ENCODE measurements around the gene UMPS. TPM values are rescaled to one million over a fixed set of nuclear protein-coding genes. Genes with fewer than 3 reads are reported as not detected.
"Not testable (repeated sequence)": the region's sequence is repeated elsewhere in the genome, so short reads cannot be mapped to it uniquely, and the experiment has no call there.

The UMPS gene
- total RNA-seq, 2 donors from 2014 or later: 6.6 to 14.3 TPM

DNA sequence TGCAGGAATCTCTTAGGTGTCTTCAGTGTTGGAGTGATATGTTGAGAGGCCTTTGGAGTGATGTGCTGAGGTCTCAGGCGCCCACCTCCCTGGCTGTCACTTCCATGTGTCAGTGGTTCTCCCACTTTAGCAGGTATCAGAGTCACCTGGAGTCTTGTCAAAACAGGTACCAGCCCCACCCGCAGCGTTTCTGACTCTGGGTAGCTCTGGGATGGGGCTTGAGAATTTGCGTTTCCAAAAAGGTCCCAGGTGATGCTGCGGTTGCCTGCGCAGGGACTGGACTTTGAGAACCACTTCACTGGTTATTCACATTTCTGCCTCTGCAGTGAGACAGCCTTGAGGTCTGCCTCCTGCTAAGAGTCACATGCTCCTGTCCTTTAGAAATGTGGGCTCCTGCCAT lies 15.5 kb downstream of the UMPS start:
- Histone ChIP-seq H3K27me3 (no peaks in the 10 kb centered on the region), H3K36me3 (peaks cover 45% of the 10 kb centered on the region), H3K4me3 (no peak overlapping the region), H3K27ac (no peak overlapping the region), H3K9me3 (no peaks in the 10 kb centered on the region), H3K4me1 (no peaks in the 10 kb centered on the region)
- TF ChIP-seq, protein P1, sequence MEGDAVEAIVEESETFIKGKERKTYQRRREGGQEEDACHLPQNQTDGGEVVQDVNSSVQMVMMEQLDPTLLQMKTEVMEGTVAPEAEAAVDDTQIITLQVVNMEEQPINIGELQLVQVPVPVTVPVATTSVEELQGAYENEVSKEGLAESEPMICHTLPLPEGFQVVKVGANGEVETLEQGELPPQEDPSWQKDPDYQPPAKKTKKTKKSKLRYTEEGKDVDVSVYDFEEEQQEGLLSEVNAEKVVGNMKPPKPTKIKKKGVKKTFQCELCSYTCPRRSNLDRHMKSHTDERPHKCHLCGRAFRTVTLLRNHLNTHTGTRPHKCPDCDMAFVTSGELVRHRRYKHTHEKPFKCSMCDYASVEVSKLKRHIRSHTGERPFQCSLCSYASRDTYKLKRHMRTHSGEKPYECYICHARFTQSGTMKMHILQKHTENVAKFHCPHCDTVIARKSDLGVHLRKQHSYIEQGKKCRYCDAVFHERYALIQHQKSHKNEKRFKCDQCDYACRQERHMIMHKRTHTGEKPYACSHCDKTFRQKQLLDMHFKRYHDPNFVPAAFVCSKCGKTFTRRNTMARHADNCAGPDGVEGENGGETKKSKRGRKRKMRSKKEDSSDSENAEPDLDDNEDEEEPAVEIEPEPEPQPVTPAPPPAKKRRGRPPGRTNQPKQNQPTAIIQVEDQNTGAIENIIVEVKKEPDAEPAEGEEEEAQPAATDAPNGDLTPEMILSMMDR (IDR thresholded peaks at IDR 0.05): no peak
- DNase-seq (ENCODE audit: low spot score): no peak

DNA sequence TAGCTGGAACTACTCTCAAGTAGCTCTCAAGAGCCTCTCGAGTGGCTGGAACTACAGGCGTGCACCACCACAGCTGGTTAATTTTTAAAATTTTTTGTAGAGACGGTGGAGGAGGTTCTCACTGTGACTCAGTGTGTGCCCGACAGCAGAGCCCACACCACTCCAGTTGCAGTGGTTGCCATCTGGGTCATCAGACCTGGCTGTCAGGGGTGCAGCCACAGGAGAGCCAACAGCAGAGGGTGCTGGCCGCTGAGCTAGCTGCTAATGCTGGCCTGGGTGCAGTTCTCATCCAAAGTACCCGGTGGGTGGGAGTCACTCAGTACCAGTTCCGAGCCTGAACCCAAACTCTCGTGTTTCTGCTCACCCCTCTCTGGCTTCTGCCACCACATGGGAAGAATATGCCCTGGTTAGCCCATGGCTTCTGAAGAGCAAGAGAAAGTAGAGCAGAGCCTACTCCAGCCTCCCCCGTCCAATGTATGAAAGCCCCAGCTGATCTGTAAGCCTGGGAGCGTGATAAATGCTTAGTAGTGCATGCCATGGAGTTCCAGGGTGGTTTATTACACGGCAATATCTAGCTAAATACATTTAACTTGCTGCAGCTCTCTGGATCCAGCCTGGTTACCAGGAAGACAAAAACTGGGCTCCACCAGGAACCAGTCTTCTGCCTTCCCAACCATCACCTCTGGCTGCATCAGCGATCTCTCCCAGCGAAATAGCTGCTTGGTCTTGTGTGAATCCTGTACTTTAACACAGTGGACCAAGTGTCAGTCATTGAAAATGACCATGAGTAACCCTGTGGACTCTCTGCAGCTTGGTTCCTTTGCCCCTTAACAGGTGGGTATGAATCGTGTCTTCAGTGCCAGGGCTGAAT lies 17.1 kb downstream of the UMPS start:
- H3K4me1 ChIP-seq: no peaks in the 10 kb centered on the region
- TF ChIP-seq, protein P1 (IDR thresholded peaks at IDR 0.05): no peak
- H3K4me3 ChIP-seq: no peak overlapping the region
- peaks cover 34% of the 10 kb centered on the region for H3K36me3 ChIP-seq
- no peaks in the 10 kb centered on the region for H3K27me3 ChIP-seq
- DNase-seq (ENCODE audit: low spot score): no peak
- no peaks in the 10 kb centered on the region for H3K9me3 ChIP-seq
- no peak overlapping the region for H3K27ac ChIP-seq

DNA sequence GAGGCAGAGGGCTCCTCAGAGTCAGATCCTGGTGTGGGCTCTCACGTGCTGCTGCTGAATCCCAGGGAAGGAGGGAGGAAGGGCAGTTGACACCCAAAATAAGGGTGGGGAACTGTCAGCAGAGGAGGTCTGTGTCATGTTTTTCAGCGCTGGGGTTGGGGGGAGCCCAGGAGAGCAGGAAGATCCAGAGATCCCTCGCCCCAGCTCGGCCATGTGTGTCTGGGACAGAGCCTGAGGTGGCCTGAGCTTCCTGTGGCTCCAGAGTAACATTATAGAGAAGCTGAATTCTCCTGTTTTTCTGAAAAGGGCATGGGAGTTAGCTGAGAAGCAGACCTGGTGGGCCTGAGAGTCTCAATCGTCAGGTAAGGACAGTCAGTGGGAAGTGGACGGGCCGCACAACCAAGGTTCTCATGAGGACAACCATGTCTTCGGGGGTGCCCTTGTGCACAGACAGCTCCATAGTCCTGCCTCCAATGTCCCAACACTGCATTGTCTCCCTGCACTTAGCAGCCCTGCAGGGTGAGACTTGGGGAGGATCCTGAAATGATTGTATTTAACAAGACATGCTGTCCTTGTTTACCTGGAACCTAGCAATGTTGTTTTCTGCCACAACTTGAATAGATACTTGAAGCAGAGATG lies 18.4 kb downstream of the UMPS start:
- TF ChIP-seq, protein P1 (IDR thresholded peaks at IDR 0.05): no peak
- DNase-seq (ENCODE audit: low spot score): no peak
- no peaks in the 10 kb centered on the region for H3K9me3 ChIP-seq
- H3K27me3 ChIP-seq: no peaks in the 10 kb centered on the region
- H3K4me1 ChIP-seq: no peaks in the 10 kb centered on the region
- no peak overlapping the region for H3K4me3 ChIP-seq
- H3K27ac ChIP-seq: no peak overlapping the region
- peaks cover 27% of the 10 kb centered on the region for H3K36me3 ChIP-seq

DNA sequence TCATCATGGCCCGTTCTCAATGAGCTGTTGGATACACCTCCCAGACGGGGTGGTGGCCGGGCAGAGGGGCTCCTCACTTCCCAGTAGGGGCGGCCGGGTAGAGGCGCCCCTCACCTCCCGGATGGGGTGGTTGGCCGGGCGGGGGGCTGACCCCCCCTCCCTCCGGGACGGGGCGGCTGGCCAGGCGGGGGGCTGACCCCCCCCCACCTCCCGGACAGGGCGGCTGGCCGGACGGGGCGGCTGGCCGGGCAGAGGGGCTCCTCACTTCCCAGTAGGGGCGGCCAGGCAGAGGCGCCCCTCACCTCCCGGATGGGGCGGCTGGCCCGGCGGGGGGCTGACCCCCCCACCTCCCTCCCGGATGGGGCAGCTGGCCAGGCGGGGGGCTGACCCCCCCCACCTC lies 19.6 kb downstream of the UMPS start:
- H3K9me3 ChIP-seq; H3K4me1 ChIP-seq; DNase-seq (ENCODE audit: low spot score); H3K27me3 ChIP-seq; H3K4me3 ChIP-seq; H3K27ac ChIP-seq: not testable (repeated sequence)
- peaks cover 15% of the 10 kb centered on the region for H3K36me3 ChIP-seq

DNA sequence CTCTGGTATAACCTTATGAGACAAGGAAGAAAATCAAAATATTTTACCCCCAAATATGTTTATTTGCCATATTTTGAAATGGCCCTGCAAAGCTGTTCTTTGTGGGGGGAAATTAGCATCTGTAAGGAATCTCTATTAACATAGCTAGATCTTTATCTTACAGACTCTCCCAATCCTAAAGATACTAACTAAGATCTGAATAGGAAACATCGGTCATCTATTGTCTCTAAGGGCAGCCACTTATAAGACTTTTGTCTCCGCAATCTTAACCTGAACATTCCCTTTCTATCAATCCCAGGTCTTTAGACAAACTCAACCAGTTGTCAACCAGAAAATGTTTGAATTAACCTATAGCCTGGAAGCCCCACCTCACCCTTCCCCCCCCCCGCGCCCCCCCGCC lies 21.2 kb downstream of the UMPS start:
- no peaks in the 10 kb centered on the region for H3K36me3 ChIP-seq
- no peaks in the 10 kb centered on the region for H3K4me1 ChIP-seq
- no peaks in the 10 kb centered on the region for H3K9me3 ChIP-seq
- H3K27ac ChIP-seq: no peak overlapping the region
- H3K4me3 ChIP-seq: no peak overlapping the region
- TF ChIP-seq, protein P1 (IDR thresholded peaks at IDR 0.05): no peak
- no peaks in the 10 kb centered on the region for H3K27me3 ChIP-seq
- DNase-seq (ENCODE audit: low spot score): no peak

DNA sequence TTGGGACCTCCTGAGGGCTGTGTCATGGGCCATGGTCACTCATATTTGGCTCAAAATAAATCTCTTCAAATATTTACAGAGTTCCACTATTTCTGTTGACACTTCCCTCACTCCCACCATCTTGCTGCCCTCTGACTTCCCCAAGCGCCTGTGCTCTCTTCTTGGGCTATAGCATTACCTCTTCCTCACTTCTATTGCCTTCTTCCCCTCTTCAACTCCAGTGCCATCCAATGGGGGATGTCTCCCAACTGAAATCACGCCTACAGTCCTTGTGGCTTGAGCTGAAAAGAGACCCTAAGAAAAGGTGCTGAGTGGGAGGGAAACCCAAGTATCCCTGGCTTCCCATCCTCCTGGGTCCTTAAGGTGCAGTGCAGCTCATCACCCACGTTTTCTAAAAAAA lies 21.8 kb downstream of the UMPS start:
- TF ChIP-seq, protein P1 (IDR thresholded peaks at IDR 0.05): no peak

DNA sequence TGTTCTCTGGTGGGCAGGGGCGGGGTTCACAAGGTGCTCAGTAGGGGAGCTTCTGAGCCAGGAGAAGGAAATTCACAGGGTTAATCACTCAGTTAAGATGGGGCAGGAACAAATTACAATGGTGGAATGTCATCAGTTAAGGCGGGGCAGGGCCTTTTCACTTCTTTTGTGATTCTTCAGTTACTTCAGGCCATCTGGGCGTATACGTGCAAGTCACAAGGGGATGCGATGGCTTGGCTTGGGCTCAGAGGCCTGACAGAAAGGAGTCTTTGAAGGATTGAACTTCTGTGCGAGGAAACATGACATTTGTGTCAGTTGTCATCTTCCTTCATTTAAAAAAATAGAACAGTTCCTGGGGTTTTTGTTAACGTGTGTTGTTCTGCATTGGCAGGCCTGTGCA lies 27.7 kb downstream of the UMPS start:
- H3K4me3 ChIP-seq; H3K9me3 ChIP-seq; H3K27me3 ChIP-seq; DNase-seq (ENCODE audit: low spot score); H3K27ac ChIP-seq; H3K36me3 ChIP-seq: not testable (repeated sequence)
- H3K4me1 ChIP-seq: peaks cover 0 to 21% of the 10 kb centered on the region in 2 donors

More for the DNA sequence above, 21.8 kb downstream of the UMPS start:
- Histone ChIP-seq H3K4me1 (no peaks in the 10 kb centered on the region), H3K27ac (no peak overlapping the region), H3K36me3 (no peaks in the 10 kb centered on the region), H3K9me3 (no peaks in the 10 kb centered on the region), H3K27me3 (no peaks in the 10 kb centered on the region), H3K4me3 (no peak overlapping the region)
- DNase-seq (ENCODE audit: low spot score): no peak

Data from right atrium auricular region (tissue), 2 donors.